ENCODE results near the gene NOP58. TPM values are rescaled to one million over a fixed set of nuclear protein-coding genes. Genes with fewer than 3 reads are reported as not detected.

NOP58 gene
- total RNA-seq, 2 experiments from 2014 or later: 280 to 288 TPM

GRCh38 chr2:202278036-202278760 lies 12.6 kb downstream of the NOP58 start:
- ChIA-PET POLR2A (interaction anchor here (0.6 to 5.3 kb wide), 3 partner anchors 11 to 407 kb away, joined by 3 to 18 read pairs (median 5); no protein-coding TSS in a partner anchor), CTCF (interaction anchor here (1.0 kb wide), 1 partner anchor 31 kb away, joined by 4 read pairs; no protein-coding TSS in a partner anchor)
- peaks cover 8% of the 10 kb centered on the region for H3K4me1 ChIP-seq (ENCODE audit: insufficient read depth, low read length)
- ATAC-seq (ENCODE audit: poor library complexity): peak; percentile 18
- peaks cover 29% of the 10 kb centered on the region for H3K4me1 Mint-ChIP-seq (ENCODE audit: low read depth)
- DNase-seq: peak in 2 of 14 experiments; percentile 22 to 25
- H3K27ac ChIP-seq (ENCODE audit: low read depth in 1 of 2, low read length in 2 of 2): no peak overlapping the region
- H3K9me3 Mint-ChIP-seq: no peaks in the 10 kb centered on the region
- no peaks in the 10 kb centered on the region for H3K9me3 ChIP-seq (ENCODE audit: control insufficient read depth in 1 of 2, insufficient read depth in 1 of 2, low read length in 2 of 2)
- no peaks in the 10 kb centered on the region for H3K27me3 Mint-ChIP-seq
- intact Hi-C loops (cut with DNase I, micrococcal nuclease): no loop called here
- no peaks in the 10 kb centered on the region for H3K27me3 ChIP-seq (ENCODE audit: control insufficient read depth in 1 of 2, insufficient read depth in 2 of 2, low read length in 2 of 2)
- H3K4me3 Mint-ChIP-seq: no peak overlapping the region
- peaks cover 72% of the 10 kb centered on the region for H3K36me3 Mint-ChIP-seq (ENCODE audit: low read depth)
- H3K27ac Mint-ChIP-seq: peak overlapping the region; percentile 13
- H3K4me3 ChIP-seq (ENCODE audit: low read length): no peak overlapping the region
- H3K36me3 ChIP-seq (ENCODE audit: insufficient read depth, low read length): peaks cover 81% of the 10 kb centered on the region
- no peak for TF ChIP-seq CTCF (IDR thresholded peaks at IDR 0.05)

- DNase-seq (peak in 2 of 14 experiments; percentile 25 to 32), ATAC-seq (ENCODE audit: poor library complexity) (peak; percentile 40)
- no peaks in the 10 kb centered on the region for H3K27me3 ChIP-seq (ENCODE audit: control insufficient read depth in 1 of 2, insufficient read depth in 2 of 2, low read length in 2 of 2)
- H3K36me3 ChIP-seq (ENCODE audit: insufficient read depth, low read length): peaks cover 88% of the 10 kb centered on the region
- POLR2A ChIA-PET: interaction anchor here (1.2 to 5.3 kb wide), 3 partner anchors 12 to 17 kb away, joined by 3 to 18 read pairs (median 4); no protein-coding TSS in a partner anchor
- Mint-ChIP-seq H3K36me3 (ENCODE audit: low read depth) (peaks cover 72% of the 10 kb centered on the region), H3K9me3 (no peaks in the 10 kb centered on the region), H3K4me3 (no peak overlapping the region), H3K27me3 (no peaks in the 10 kb centered on the region), H3K4me1 (ENCODE audit: low read depth) (peaks cover 23% of the 10 kb centered on the region), H3K27ac (peak overlapping the region; percentile 50)
- peaks cover 3% of the 10 kb centered on the region for H3K4me1 ChIP-seq (ENCODE audit: insufficient read depth, low read length)
- H3K27ac ChIP-seq (ENCODE audit: low read depth in 1 of 2, low read length in 2 of 2): no peak overlapping the region
- intact Hi-C loops (cut with DNase I, micrococcal nuclease): no loop called here
- peak; percentile 46 for TF ChIP-seq CTCF (IDR thresholded peaks at IDR 0.05)
- CTCF ChIA-PET: interaction anchor here (1.0 kb wide), 1 partner anchor 32 kb away, joined by 4 read pairs; no protein-coding TSS in a partner anchor
- H3K9me3 ChIP-seq (ENCODE audit: control insufficient read depth in 1 of 2, insufficient read depth in 1 of 2, low read length in 2 of 2): no peaks in the 10 kb centered on the region
- H3K4me3 ChIP-seq (ENCODE audit: low read length): no peak overlapping the region
These were observed 13.4 kb downstream of the NOP58 start for GRCh38 chr2:202278944-202279343.

- H3K9me3 Mint-ChIP-seq: no peaks in the 10 kb centered on the region
- no peak overlapping the region for H3K4me3 ChIP-seq (ENCODE audit: low read length)
- DNase-seq (no peak), ATAC-seq (ENCODE audit: poor library complexity) (no peak)
- H3K36me3 Mint-ChIP-seq (ENCODE audit: low read depth): peaks cover 92% of the 10 kb centered on the region
- H3K4me1 Mint-ChIP-seq (ENCODE audit: low read depth): no peaks in the 10 kb centered on the region
- no peaks in the 10 kb centered on the region for H3K27me3 ChIP-seq (ENCODE audit: control insufficient read depth in 1 of 2, insufficient read depth in 2 of 2, low read length in 2 of 2)
- no peak for TF ChIP-seq CTCF (IDR thresholded peaks at IDR 0.05)
- no peaks in the 10 kb centered on the region for H3K4me1 ChIP-seq (ENCODE audit: insufficient read depth, low read length)
- H3K9me3 ChIP-seq (ENCODE audit: control insufficient read depth in 1 of 2, insufficient read depth in 1 of 2, low read length in 2 of 2): no peaks in the 10 kb centered on the region
- no peak overlapping the region for H3K4me3 Mint-ChIP-seq
- ChIA-PET POLR2A (interaction anchor here (1.0 kb wide), 1 partner anchor 14 kb away, joined by 3 read pairs; no protein-coding TSS in a partner anchor), CTCF (interaction anchor here (0.7 to 1.0 kb wide), 3 partner anchors 13 to 58 kb away, joined by 3 read pairs; no protein-coding TSS in a partner anchor)
- peaks cover 95% of the 10 kb centered on the region for H3K36me3 ChIP-seq (ENCODE audit: insufficient read depth, low read length)
- intact Hi-C loops (cut with DNase I, micrococcal nuclease): no loop called here
- H3K27ac ChIP-seq (ENCODE audit: low read depth in 1 of 2, low read length in 2 of 2): no peak overlapping the region
- no peaks in the 10 kb centered on the region for H3K27me3 Mint-ChIP-seq
- no peak overlapping the region for H3K27ac Mint-ChIP-seq
These were observed 21.0 kb downstream of the NOP58 start for GRCh38 chr2:202286595-202286994.
